ENCODE data around the gene DAAM1. TPM values are rescaled to one million over a fixed set of nuclear protein-coding genes. Genes with fewer than 3 reads are reported as not detected.

Gene DAAM1
- total RNA-seq, 1 donor: 19.5 TPM

DNA sequence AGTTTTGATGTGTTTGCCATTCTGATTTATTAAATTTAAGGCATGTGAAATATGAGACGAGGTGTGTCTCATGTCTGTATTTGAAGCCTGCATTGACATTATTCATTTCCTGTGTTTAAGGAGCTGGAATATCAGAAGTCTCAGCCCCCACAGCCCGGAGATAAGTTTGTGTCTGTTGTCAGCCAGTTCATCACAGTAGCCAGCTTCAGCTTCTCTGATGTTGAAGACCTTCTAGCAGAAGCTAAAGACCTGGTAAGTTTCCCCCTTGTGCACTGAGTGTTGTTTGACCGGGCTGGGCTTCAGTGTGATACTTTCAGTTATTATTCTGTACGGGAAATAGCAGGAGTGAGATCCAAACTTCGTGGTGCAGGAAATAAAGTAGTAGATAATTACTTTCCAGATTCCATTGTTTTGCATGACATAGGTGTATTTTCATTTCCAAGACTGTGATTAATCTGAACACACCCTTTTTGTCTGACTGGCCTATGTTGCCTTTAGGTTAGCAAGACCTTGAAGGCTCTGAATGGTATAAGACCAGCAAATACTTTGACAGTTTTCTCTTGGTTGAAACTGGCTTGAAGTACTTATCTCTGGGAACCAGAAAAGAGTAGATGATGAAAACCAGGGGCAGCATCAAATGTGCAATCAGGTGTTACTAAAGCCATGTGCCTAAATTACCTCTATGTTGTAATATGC lies 175.2 kb downstream of the DAAM1 start:
- no peaks in the 10 kb centered on the region for H3K79me2 ChIP-seq (ENCODE audit: insufficient read depth, low read length)
- peak overlapping the region; percentile 65 for H3K27ac ChIP-seq (ENCODE audit: low read depth, low read length)
- H2AFZ ChIP-seq (ENCODE audit: low read length): peak overlapping the region; percentile 2
- peaks cover 17% of the 10 kb centered on the region for H3K36me3 ChIP-seq (ENCODE audit: insufficient read depth, low read length)
- H3K4me1 ChIP-seq (ENCODE audit: insufficient read depth, low read length): peaks cover 30% of the 10 kb centered on the region
- H3K4me3 ChIP-seq (ENCODE audit: insufficient read depth, low read length): peak overlapping the region; percentile 13
- TF ChIP-seq CTCF (IDR thresholded peaks at IDR 0.05; ENCODE audit: extremely low read depth, low read depth, low read length): no peak
- no peaks in the 10 kb centered on the region for H3K27me3 ChIP-seq (ENCODE audit: insufficient read depth, low read length)
- H3K4me2 ChIP-seq (ENCODE audit: insufficient read depth, low read length): peak overlapping the region; percentile 52
- no peak for DNase-seq (ENCODE audit: insufficient read length, low spot score, missing footprints)
- H3K9me3 ChIP-seq (ENCODE audit: low read depth, low read length): no peaks in the 10 kb centered on the region
- no peaks in the 10 kb centered on the region for H4K20me1 ChIP-seq (ENCODE audit: insufficient read depth, low read length)

GRCh38 chr14:59370158-59370742 lies 181.8 kb downstream of the DAAM1 start:
- Histone ChIP-seq H3K9me3 (ENCODE audit: low read depth, low read length) (no peaks in the 10 kb centered on the region), H3K27ac (ENCODE audit: low read depth, low read length) (no peak overlapping the region), H3K4me3 (ENCODE audit: insufficient read depth, low read length) (no peak overlapping the region), H2AFZ (ENCODE audit: low read length) (no peak overlapping the region), H3K4me2 (ENCODE audit: insufficient read depth, low read length) (no peak overlapping the region), H4K20me1 (ENCODE audit: insufficient read depth, low read length) (no peaks in the 10 kb centered on the region), H3K36me3 (ENCODE audit: insufficient read depth, low read length) (peaks cover 12% of the 10 kb centered on the region), H3K4me1 (ENCODE audit: insufficient read depth, low read length) (no peaks in the 10 kb centered on the region), H3K79me2 (ENCODE audit: insufficient read depth, low read length) (no peaks in the 10 kb centered on the region), H3K27me3 (ENCODE audit: insufficient read depth, low read length) (no peaks in the 10 kb centered on the region)
- no peak for DNase-seq (ENCODE audit: insufficient read length, low spot score, missing footprints)
- no peak for TF ChIP-seq CTCF (IDR thresholded peaks at IDR 0.05; ENCODE audit: extremely low read depth, low read depth, low read length)

GRCh38 chr14:59371771-59372170 lies 183.3 kb downstream of the DAAM1 start:
- no peaks in the 10 kb centered on the region for H3K79me2 ChIP-seq (ENCODE audit: insufficient read depth, low read length)
- TF ChIP-seq CTCF (IDR thresholded peaks at IDR 0.05; ENCODE audit: extremely low read depth, low read depth, low read length): no peak
- no peak for DNase-seq (ENCODE audit: insufficient read length, low spot score, missing footprints)
- no peaks in the 10 kb centered on the region for H3K27me3 ChIP-seq (ENCODE audit: insufficient read depth, low read length)
- no peak overlapping the region for H3K4me3 ChIP-seq (ENCODE audit: insufficient read depth, low read length)
- H3K9me3 ChIP-seq (ENCODE audit: low read depth, low read length): no peaks in the 10 kb centered on the region
- peaks cover 12% of the 10 kb centered on the region for H3K36me3 ChIP-seq (ENCODE audit: insufficient read depth, low read length)
- H3K27ac ChIP-seq (ENCODE audit: low read depth, low read length): no peak overlapping the region
- H3K4me2 ChIP-seq (ENCODE audit: insufficient read depth, low read length): no peak overlapping the region
- H3K4me1 ChIP-seq (ENCODE audit: insufficient read depth, low read length): no peaks in the 10 kb centered on the region
- H4K20me1 ChIP-seq (ENCODE audit: insufficient read depth, low read length): no peaks in the 10 kb centered on the region
- H2AFZ ChIP-seq (ENCODE audit: low read length): no peak overlapping the region

GRCh38 chr14:59374048-59374447 lies 185.6 kb downstream of the DAAM1 start:
- Histone ChIP-seq H2AFZ (ENCODE audit: low read length) (no peak overlapping the region), H3K4me2 (ENCODE audit: insufficient read depth, low read length) (no peak overlapping the region), H3K4me3 (ENCODE audit: insufficient read depth, low read length) (no peak overlapping the region), H3K27ac (ENCODE audit: low read depth, low read length) (no peak overlapping the region), H4K20me1 (ENCODE audit: insufficient read depth, low read length) (no peaks in the 10 kb centered on the region), H3K4me1 (ENCODE audit: insufficient read depth, low read length) (no peaks in the 10 kb centered on the region), H3K79me2 (ENCODE audit: insufficient read depth, low read length) (no peaks in the 10 kb centered on the region), H3K27me3 (ENCODE audit: insufficient read depth, low read length) (no peaks in the 10 kb centered on the region), H3K36me3 (ENCODE audit: insufficient read depth, low read length) (no peaks in the 10 kb centered on the region), H3K9me3 (ENCODE audit: low read depth, low read length) (no peaks in the 10 kb centered on the region)
- no peak for DNase-seq (ENCODE audit: insufficient read length, low spot score, missing footprints)
- no peak for TF ChIP-seq CTCF (IDR thresholded peaks at IDR 0.05; ENCODE audit: extremely low read depth, low read depth, low read length)

Data from osteoblast (primary cell).